ENCODE results near the gene CYP27A1.

CYP27A1 gene

GRCh38 chr2:218781691-218782527, at the start of gene CYP27A1:
Gene CYP27A1, plus strand, starts transcription at chr2:218782147. Its CDS starts 36 bp downstream, at chr2:218782183.
- Mint-ChIP-seq H3K4me3 (peak within 1 kb of the TSS; percentile 84 to 87 (median 86)), H3K36me3 (ENCODE audit: low read depth) (peaks cover 13% of the 10 kb centered on the region), H3K4me1 (peaks cover 43% of the 10 kb centered on the region), H3K27ac (peak within 1 kb of the TSS; percentile 52 to 84 (median 75)), H3K9me3 (peaks cover 4% of the 10 kb centered on the region), H3K27me3 (ENCODE audit: low read depth) (peaks cover 19% of the 10 kb centered on the region)
- no peak for TF ChIP-seq CTCF (IDR thresholded peaks at IDR 0.05; ENCODE audit: unreplicated experiment in 3 of 3)

- peaks cover 7% of the 10 kb centered on the region for H3K9me3 Mint-ChIP-seq
- no peak overlapping the region for H3K27ac Mint-ChIP-seq
- H3K27me3 Mint-ChIP-seq (ENCODE audit: low read depth): no peaks in the 10 kb centered on the region
- no peak for TF ChIP-seq CTCF (IDR thresholded peaks at IDR 0.05; ENCODE audit: unreplicated experiment in 3 of 3)
- H3K4me1 Mint-ChIP-seq: peaks cover 6% of the 10 kb centered on the region
- H3K4me3 Mint-ChIP-seq: no peak overlapping the region
- peaks cover 42% of the 10 kb centered on the region for H3K36me3 Mint-ChIP-seq (ENCODE audit: low read depth)
These were observed 49.2 kb upstream of the CYP27A1 start for GRCh38 chr2:218732761-218733158.

GRCh38 chr2:218733171-218734021, 48.6 kb upstream of the CYP27A1 start:
- H3K27me3 Mint-ChIP-seq (ENCODE audit: low read depth): no peaks in the 10 kb centered on the region
- no peak for TF ChIP-seq CTCF (IDR thresholded peaks at IDR 0.05; ENCODE audit: unreplicated experiment in 3 of 3)
- no peak overlapping the region for H3K4me3 Mint-ChIP-seq
- H3K4me1 Mint-ChIP-seq: peaks cover 6% of the 10 kb centered on the region
- peaks cover 43% of the 10 kb centered on the region for H3K36me3 Mint-ChIP-seq (ENCODE audit: low read depth)
- no peak overlapping the region for H3K27ac Mint-ChIP-seq
- peaks cover 6% of the 10 kb centered on the region for H3K9me3 Mint-ChIP-seq

GRCh38 chr2:218734190-218734975, 47.6 kb upstream of the CYP27A1 start:
- Mint-ChIP-seq H3K9me3 (peaks cover 4% of the 10 kb centered on the region), H3K27me3 (ENCODE audit: low read depth) (no peaks in the 10 kb centered on the region), H3K4me1 (peaks cover 6% of the 10 kb centered on the region), H3K27ac (no peak overlapping the region), H3K36me3 (ENCODE audit: low read depth) (peaks cover 43% of the 10 kb centered on the region), H3K4me3 (no peak overlapping the region)
- TF ChIP-seq CTCF (IDR thresholded peaks at IDR 0.05; ENCODE audit: unreplicated experiment in 3 of 3): no peak

GRCh38 chr2:218736531-218736930, 45.4 kb upstream of the CYP27A1 start:
- H3K4me1 Mint-ChIP-seq: peaks cover 3% of the 10 kb centered on the region
- peak overlapping the region in 1 of 3 experiments; percentile 30 for H3K27ac Mint-ChIP-seq
- no peaks in the 10 kb centered on the region for H3K27me3 Mint-ChIP-seq (ENCODE audit: low read depth)
- H3K4me3 Mint-ChIP-seq: no peak overlapping the region
- TF ChIP-seq CTCF (IDR thresholded peaks at IDR 0.05; ENCODE audit: unreplicated experiment in 3 of 3): no peak
- peaks cover 49% of the 10 kb centered on the region for H3K36me3 Mint-ChIP-seq (ENCODE audit: low read depth)
- H3K9me3 Mint-ChIP-seq: no peaks in the 10 kb centered on the region
